HG02840 (cell line): Measurements from ENCODE around the gene CSN1S1.
"Not testable (repeated sequence)": the region's sequence is repeated elsewhere in the genome, so short reads cannot be mapped to it uniquely, and the experiment has no call there.

Experiments
- ATAC-seq: cut with Tn5 transposase; IDR thresholded peaks from one replicate; pipeline ENCODE4 v1.9.1; 2021; ENCODE audit warnings: mild to moderate bottlenecking, moderate library complexity, moderate number of reproducible peaks; ENCODE audit not compliant: unreplicated experiment, low FRiP score

The CSN1S1 gene

GRCh38 chr4:69930768-69931167 is at the start of gene CSN1S1:
Gene CSN1S1, plus strand, starts transcription at chr4:69931068. Its CDS starts 1,488 bp downstream, at chr4:69932556.
- ATAC-seq = no peak

GRCh38 chr4:69881173-69881773 is 49.6 kb upstream of the CSN1S1 start:
- ATAC-seq = no peak

GRCh38 chr4:69882150-69882549 is 48.7 kb upstream of the CSN1S1 start:
- no peak for ATAC-seq

- ATAC-seq = no peak
Measured at GRCh38 chr4:69888336-69888735, 42.5 kb upstream of the CSN1S1 start.

- no peak for ATAC-seq
Measured at GRCh38 chr4:69894186-69894585, 36.7 kb upstream of the CSN1S1 start.

GRCh38 chr4:69894721-69895120 is 36.1 kb upstream of the CSN1S1 start:
- ATAC-seq = no peak

- ATAC-seq = no peak
Measured at GRCh38 chr4:69896530-69897116, 34.2 kb upstream of the CSN1S1 start.

- no peak for ATAC-seq
Measured at GRCh38 chr4:69907151-69907550, 23.7 kb upstream of the CSN1S1 start.

GRCh38 chr4:69909195-69909594 is 21.7 kb upstream of the CSN1S1 start:
- no peak for ATAC-seq

- peak; percentile 91 for ATAC-seq
Measured at GRCh38 chr4:69910016-69910782, 20.7 kb upstream of the CSN1S1 start.

- ATAC-seq = no peak
Measured at GRCh38 chr4:69920874-69921273, 10.0 kb upstream of the CSN1S1 start.

GRCh38 chr4:69923782-69924410 is 7.0 kb upstream of the CSN1S1 start:
- not testable (repeated sequence) for ATAC-seq

- no peak for ATAC-seq
Measured at GRCh38 chr4:69934150-69934549, 3.3 kb downstream of the CSN1S1 start.

GRCh38 chr4:69936566-69936965 is 5.7 kb downstream of the CSN1S1 start:
- no peak for ATAC-seq

GRCh38 chr4:69951602-69952001 is 20.7 kb downstream of the CSN1S1 start:
- no peak for ATAC-seq

- ATAC-seq = no peak
Measured at GRCh38 chr4:69957209-69957608, 26.3 kb downstream of the CSN1S1 start.

- no peak for ATAC-seq
Measured at GRCh38 chr4:69965628-69966027, 34.8 kb downstream of the CSN1S1 start, which contains the start of gene CSN2. Gene CSN2, minus strand, starts transcription at chr4:69965728. Its CDS starts 4,733 bp downstream, at chr4:69960995.

GRCh38 chr4:69970071-69970470 is 39.2 kb downstream of the CSN1S1 start:
- ATAC-seq = no peak

GRCh38 chr4:69974631-69975030 is 43.8 kb downstream of the CSN1S1 start:
- ATAC-seq = no peak

GRCh38 chr4:69977582-69977981 is 46.7 kb downstream of the CSN1S1 start:
- ATAC-seq = no peak

- ATAC-seq = no peak
Measured at GRCh38 chr4:69984030-69984443, 53.2 kb downstream of the CSN1S1 start.
